Liver (tissue), 9 donors: ENCODE measurements around the gene COBL. TPM values are rescaled to one million over a fixed set of nuclear protein-coding genes. Genes with fewer than 3 reads are reported as not detected.

ENCODE experiments used
- DNase-seq: peaks from one replicate; pipeline ENCODE4 v3.0.0-alpha.2; 2017; ENCODE audit warnings: low spot score
- H3K27ac ChIP-seq, 2 donors: one replicate each; pipeline ENCODE4 v1.7.0; 2013; ENCODE audit warnings: inconsistent platforms in 2 of 2, low read length in 2 of 2, control low read depth in 1 of 2, low read depth in 1 of 2, mild to moderate bottlenecking in 1 of 2
- H3K27me3 ChIP-seq, 4 donors: one replicate each; pipeline versions ENCODE4 v1.6.1 to v1.7.0; 2013; ENCODE audit warnings: low read length in 3 of 4, inconsistent platforms in 1 of 4, mild to moderate bottlenecking in 1 of 4, moderate library complexity in 1 of 4; ENCODE audit not compliant: control insufficient read depth in 4 of 4, insufficient read depth in 4 of 4
- H3K36me3 ChIP-seq, 4 donors: one replicate each; pipeline versions ENCODE4 v1.6.1 to v1.7.0; 2013; ENCODE audit warnings: low read length in 3 of 4, mild to moderate bottlenecking in 3 of 4, low read depth in 1 of 4, moderate library complexity in 1 of 4; ENCODE audit not compliant: control insufficient read depth in 4 of 4, insufficient read depth in 3 of 4
- H3K4me1 ChIP-seq, 4 donors: one replicate each; pipeline versions ENCODE4 v1.6.1 to v1.7.0; 2013; ENCODE audit warnings: low read length in 3 of 4, mild to moderate bottlenecking in 3 of 4, moderate library complexity in 1 of 4; ENCODE audit not compliant: control insufficient read depth in 4 of 4, insufficient read depth in 4 of 4
- H3K4me3 ChIP-seq, 3 donors: one replicate each; pipeline versions ENCODE4 v1.6.1 to v1.7.0; 2013; ENCODE audit warnings: low read length in 3 of 3, control low read depth in 1 of 3, low read depth in 1 of 3, mild to moderate bottlenecking in 1 of 3
- H3K9ac ChIP-seq, 2 donors: one replicate each; pipeline ENCODE4 v1.7.0; 2013; ENCODE audit warnings: low read length in 2 of 2, mild to moderate bottlenecking in 2 of 2, moderate library complexity in 2 of 2, control low read depth in 1 of 2, low read depth in 1 of 2
- H3K9me3 ChIP-seq, 4 donors: one replicate each; pipeline versions ENCODE4 v1.6.1 to v1.7.0; 2013; ENCODE audit warnings: low read length in 3 of 4; ENCODE audit not compliant: control insufficient read depth in 4 of 4
- EGR1 ChIP-seq, 2 donors: IDR thresholded peaks; 2 replicates each; pipeline ENCODE4 v1.6.1; 2016 to 2018; ENCODE audit warnings: antibody characterized with exemption in 2 of 2, low read depth in 2 of 2
- FOXA1 ChIP-seq: IDR thresholded peaks from 2 replicates; pipeline ENCODE4 v1.6.1; 2016; ENCODE audit warnings: antibody characterized with exemption
- FOXA2 ChIP-seq: IDR thresholded peaks from 2 replicates; pipeline ENCODE4 v1.6.1; 2016; ENCODE audit warnings: antibody characterized with exemption
- GABPA ChIP-seq, 2 donors: IDR thresholded peaks in 1 of 2; conservative IDR thresholded peaks in 1 of 2; 2 replicates each; pipeline ENCODE4 v1.6.1; 2016; ENCODE audit warnings: antibody characterized with exemption in 2 of 2, mild to moderate bottlenecking in 1 of 2, moderate library complexity in 1 of 2
- HNF4A ChIP-seq, 2 donors: conservative IDR thresholded peaks; 2 replicates each; pipeline ENCODE4 v1.6.1; 2016; ENCODE audit warnings: antibody characterized with exemption in 2 of 2, mild to moderate bottlenecking in 2 of 2
- HNF4G ChIP-seq: IDR thresholded peaks from 2 replicates; pipeline ENCODE4 v1.6.1; 2016; ENCODE audit warnings: antibody characterized with exemption
- JUND ChIP-seq, 2 donors: IDR thresholded peaks; 2 replicates each; pipeline ENCODE4 v1.6.1; 2016; ENCODE audit warnings: antibody characterized with exemption in 2 of 2
- NR2F2 ChIP-seq: IDR thresholded peaks from 2 replicates; pipeline ENCODE4 v1.6.1; 2016; ENCODE audit warnings: antibody characterized with exemption
- RAD21 ChIP-seq, 2 donors: IDR thresholded peaks; 2 replicates each; pipeline ENCODE4 v1.6.1; 2016; ENCODE audit warnings: antibody characterized with exemption in 2 of 2, mild to moderate bottlenecking in 2 of 2
- RXRA ChIP-seq, 2 donors: IDR thresholded peaks; 2 replicates each; pipeline ENCODE4 v1.6.1; 2017 to 2018; ENCODE audit warnings: antibody characterized with exemption in 2 of 2, mild to moderate bottlenecking in 1 of 2
- SP1 ChIP-seq: IDR thresholded peaks from 2 replicates; pipeline ENCODE4 v1.6.1; 2018; ENCODE audit warnings: antibody characterized with exemption, mild to moderate bottlenecking
- TAF1 ChIP-seq: conservative IDR thresholded peaks from 2 replicates; pipeline ENCODE4 v1.6.1; 2016; ENCODE audit warnings: antibody characterized with exemption, mild to moderate bottlenecking
- YY1 ChIP-seq: IDR thresholded peaks from 2 replicates; pipeline ENCODE4 v1.6.1; 2016; ENCODE audit warnings: antibody characterized with exemption, mild to moderate bottlenecking
- WGBS: extraction: QIAGEN DNeasy Blood & Tissue Kit; methylation state at CpG from one replicate; pipeline ENCODE4 v1.1.7; 2013; 5-methylcytosine and 5-hydroxymethylcytosine counted together
- polyA plus RNA-seq, 2 donors: library from polyadenylated mRNA; stranded (reverse) in 1 of 2; unstranded in 1 of 2; fragments of 200-250 nt in 1 of 2; fragments of >200 nt in 1 of 2; fragmentation: Nextera tagmentation in 1 of 2; extraction: Ambion mirVana in 1 of 2; gene quantifications; one replicate each; pipeline versions ENCODE4 v1.2.1 to v1.2.3, GENCODE V29; 2013 to 2015
- total RNA-seq, 2 donors: library from RNA; depleted of rRNA; stranded (reverse); fragments of >200 nt; gene quantifications; one replicate each; pipeline ENCODE4 v1.2.3, GENCODE V29; 2014
- TF ChIP-seq, protein P1 (sequence below): IDR thresholded peaks from 2 replicates; pipeline ENCODE4 v1.6.1; 2016; ENCODE audit warnings: antibody characterized with exemption
- TF ChIP-seq, protein P2 (sequence below): IDR thresholded peaks from 2 replicates; pipeline ENCODE4 v1.6.1; 2016; ENCODE audit warnings: antibody characterized with exemption
- TF ChIP-seq, protein P3 (sequence below): IDR thresholded peaks from 2 replicates; pipeline ENCODE4 v1.6.1; 2016; ENCODE audit warnings: antibody characterized with exemption
- TF ChIP-seq, protein P4 (sequence below): fragments of 150-350 bp; IDR thresholded peaks from 2 replicates; pipeline ENCODE4 v1.5.1; 2017; ENCODE audit warnings: improper control_type of control experiment, low read depth, low read length; ENCODE audit not compliant: missing input control
- TF ChIP-seq, protein P5 (sequence below): IDR thresholded peaks from 2 replicates; pipeline ENCODE4 v1.6.1; 2016; ENCODE audit warnings: antibody characterized with exemption, mild to moderate bottlenecking
- donor health status: healthy.
- donor health status: healthy.
- donor health status: healthy.
- donor health status: healthy.
- donor health status: healthy.

The COBL gene
- total and polyA plus RNA-seq, 4 donors = 5.8 to 18.7 (median 10.7) TPM

DNA sequence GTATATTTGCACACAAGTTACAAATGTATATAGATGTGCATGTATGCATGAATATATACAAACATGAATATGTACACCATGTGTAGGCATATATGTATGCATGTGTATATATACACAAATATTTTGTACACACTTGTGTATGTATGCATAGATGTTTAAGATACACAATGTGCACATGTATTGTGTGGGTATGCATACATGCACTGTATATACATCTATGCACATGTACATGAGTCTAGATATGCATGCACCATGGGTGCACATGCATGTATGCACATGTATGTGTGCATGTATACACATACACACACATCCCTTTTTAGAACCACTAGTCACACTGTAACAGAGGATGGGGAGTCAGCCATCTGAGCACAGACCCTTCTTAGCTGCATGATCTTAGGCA lies 249.4 kb downstream of the COBL start:
- H3K9me3 ChIP-seq = no peaks in the 10 kb centered on the region
- peaks cover 0 to 6% (median under 1%) of the 10 kb centered on the region in 4 donors for H3K36me3 ChIP-seq
- no peak overlapping the region for H3K9ac ChIP-seq
- H3K27ac ChIP-seq = no peak overlapping the region
- H3K4me1 ChIP-seq = peaks cover 2 to 13% (median 7%) of the 10 kb centered on the region in 4 donors
- H3K4me3 ChIP-seq = no peak overlapping the region
- no peak for DNase-seq
- TF ChIP-seq, protein P1, sequence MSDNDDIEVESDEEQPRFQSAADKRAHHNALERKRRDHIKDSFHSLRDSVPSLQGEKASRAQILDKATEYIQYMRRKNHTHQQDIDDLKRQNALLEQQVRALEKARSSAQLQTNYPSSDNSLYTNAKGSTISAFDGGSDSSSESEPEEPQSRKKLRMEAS = no peak
- TF ChIP-seq, protein P2, sequence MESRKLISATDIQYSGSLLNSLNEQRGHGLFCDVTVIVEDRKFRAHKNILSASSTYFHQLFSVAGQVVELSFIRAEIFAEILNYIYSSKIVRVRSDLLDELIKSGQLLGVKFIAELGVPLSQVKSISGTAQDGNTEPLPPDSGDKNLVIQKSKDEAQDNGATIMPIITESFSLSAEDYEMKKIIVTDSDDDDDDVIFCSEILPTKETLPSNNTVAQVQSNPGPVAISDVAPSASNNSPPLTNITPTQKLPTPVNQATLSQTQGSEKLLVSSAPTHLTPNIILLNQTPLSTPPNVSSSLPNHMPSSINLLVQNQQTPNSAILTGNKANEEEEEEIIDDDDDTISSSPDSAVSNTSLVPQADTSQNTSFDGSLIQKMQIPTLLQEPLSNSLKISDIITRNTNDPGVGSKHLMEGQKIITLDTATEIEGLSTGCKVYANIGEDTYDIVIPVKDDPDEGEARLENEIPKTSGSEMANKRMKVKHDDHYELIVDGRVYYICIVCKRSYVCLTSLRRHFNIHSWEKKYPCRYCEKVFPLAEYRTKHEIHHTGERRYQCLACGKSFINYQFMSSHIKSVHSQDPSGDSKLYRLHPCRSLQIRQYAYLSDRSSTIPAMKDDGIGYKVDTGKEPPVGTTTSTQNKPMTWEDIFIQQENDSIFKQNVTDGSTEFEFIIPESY = no peak
- no peak for TF ChIP-seq TAF1
- no peak for TF ChIP-seq SP1
- TF ChIP-seq HNF4A (conservative IDR thresholded peaks at IDR 0.05) = no peak
- TF ChIP-seq, protein P3, sequence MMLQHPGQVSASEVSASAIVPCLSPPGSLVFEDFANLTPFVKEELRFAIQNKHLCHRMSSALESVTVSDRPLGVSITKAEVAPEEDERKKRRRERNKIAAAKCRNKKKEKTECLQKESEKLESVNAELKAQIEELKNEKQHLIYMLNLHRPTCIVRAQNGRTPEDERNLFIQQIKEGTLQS = no peak
- TF ChIP-seq FOXA1 = no peak
- TF ChIP-seq, protein P4, sequence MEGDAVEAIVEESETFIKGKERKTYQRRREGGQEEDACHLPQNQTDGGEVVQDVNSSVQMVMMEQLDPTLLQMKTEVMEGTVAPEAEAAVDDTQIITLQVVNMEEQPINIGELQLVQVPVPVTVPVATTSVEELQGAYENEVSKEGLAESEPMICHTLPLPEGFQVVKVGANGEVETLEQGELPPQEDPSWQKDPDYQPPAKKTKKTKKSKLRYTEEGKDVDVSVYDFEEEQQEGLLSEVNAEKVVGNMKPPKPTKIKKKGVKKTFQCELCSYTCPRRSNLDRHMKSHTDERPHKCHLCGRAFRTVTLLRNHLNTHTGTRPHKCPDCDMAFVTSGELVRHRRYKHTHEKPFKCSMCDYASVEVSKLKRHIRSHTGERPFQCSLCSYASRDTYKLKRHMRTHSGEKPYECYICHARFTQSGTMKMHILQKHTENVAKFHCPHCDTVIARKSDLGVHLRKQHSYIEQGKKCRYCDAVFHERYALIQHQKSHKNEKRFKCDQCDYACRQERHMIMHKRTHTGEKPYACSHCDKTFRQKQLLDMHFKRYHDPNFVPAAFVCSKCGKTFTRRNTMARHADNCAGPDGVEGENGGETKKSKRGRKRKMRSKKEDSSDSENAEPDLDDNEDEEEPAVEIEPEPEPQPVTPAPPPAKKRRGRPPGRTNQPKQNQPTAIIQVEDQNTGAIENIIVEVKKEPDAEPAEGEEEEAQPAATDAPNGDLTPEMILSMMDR = no peak
- no peak for TF ChIP-seq HNF4G
- TF ChIP-seq JUND (IDR thresholded peaks at IDR 0.05) = no peak
- TF ChIP-seq RAD21 (IDR thresholded peaks at IDR 0.05) = no peak
- TF ChIP-seq RXRA (IDR thresholded peaks at IDR 0.05) = no peak
- no peak for TF ChIP-seq FOXA2
- TF ChIP-seq GABPA (IDR thresholded peaks at IDR 0.05 in 1 of 2, conservative IDR thresholded peaks at IDR 0.05 in 1 of 2) = no peak
- TF ChIP-seq NR2F2 = no peak
- no peaks in the 10 kb centered on the region for H3K27me3 ChIP-seq

DNA sequence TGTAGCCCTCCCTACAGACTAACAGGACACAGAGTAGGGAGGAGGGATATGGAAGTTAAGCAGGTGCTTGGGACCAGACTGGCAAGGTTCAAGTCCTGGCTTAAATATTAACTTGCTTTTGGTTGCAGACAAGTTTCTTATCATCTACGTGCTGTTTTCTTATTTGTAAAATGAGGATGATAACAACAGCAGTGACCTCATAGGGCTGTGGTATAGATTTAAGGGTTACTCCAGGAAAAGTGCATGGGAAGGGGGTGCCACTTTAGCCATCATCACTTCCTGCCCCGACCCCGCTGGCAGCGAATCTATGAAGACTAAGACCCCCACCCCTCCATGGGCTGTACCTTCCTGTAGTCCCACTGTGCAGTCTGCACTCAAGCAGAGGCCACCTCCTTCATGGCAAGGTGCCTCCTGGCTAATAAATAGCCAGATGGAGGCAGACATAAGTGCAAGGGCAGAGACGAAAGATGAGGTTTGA lies 250.2 kb downstream of the COBL start:
- H3K36me3 ChIP-seq = peaks cover 0 to 6% (median 2%) of the 10 kb centered on the region in 4 donors
- no peaks in the 10 kb centered on the region for H3K9me3 ChIP-seq
- peaks cover 2 to 13% (median 7%) of the 10 kb centered on the region in 4 donors for H3K4me1 ChIP-seq
- H3K27me3 ChIP-seq = no peaks in the 10 kb centered on the region
- H3K9ac ChIP-seq = no peak overlapping the region
- no peak overlapping the region for H3K4me3 ChIP-seq
- DNase-seq = no peak
- 57% methylated on average over 5 of the region's 5 CpGs for WGBS
- no peak overlapping the region for H3K27ac ChIP-seq
- TF ChIP-seq TAF1 (no peak), EGR1 (IDR thresholded peaks at IDR 0.05; ENCODE audit: low read depth in 2 of 2) (no peak), RAD21 (IDR thresholded peaks at IDR 0.05) (no peak), RXRA (IDR thresholded peaks at IDR 0.05) (no peak), GABPA (IDR thresholded peaks at IDR 0.05 in 1 of 2, conservative IDR thresholded peaks at IDR 0.05 in 1 of 2) (no peak), YY1 (no peak), FOXA1 (no peak), HNF4G (no peak), JUND (IDR thresholded peaks at IDR 0.05) (no peak), SP1 (no peak), NR2F2 (no peak), FOXA2 (no peak)
- TF ChIP-seq, protein P4 = no peak
- TF ChIP-seq, protein P2 = no peak
- TF ChIP-seq, protein P1 = no peak
- TF ChIP-seq, protein P3 = no peak
- TF ChIP-seq, protein P5, sequence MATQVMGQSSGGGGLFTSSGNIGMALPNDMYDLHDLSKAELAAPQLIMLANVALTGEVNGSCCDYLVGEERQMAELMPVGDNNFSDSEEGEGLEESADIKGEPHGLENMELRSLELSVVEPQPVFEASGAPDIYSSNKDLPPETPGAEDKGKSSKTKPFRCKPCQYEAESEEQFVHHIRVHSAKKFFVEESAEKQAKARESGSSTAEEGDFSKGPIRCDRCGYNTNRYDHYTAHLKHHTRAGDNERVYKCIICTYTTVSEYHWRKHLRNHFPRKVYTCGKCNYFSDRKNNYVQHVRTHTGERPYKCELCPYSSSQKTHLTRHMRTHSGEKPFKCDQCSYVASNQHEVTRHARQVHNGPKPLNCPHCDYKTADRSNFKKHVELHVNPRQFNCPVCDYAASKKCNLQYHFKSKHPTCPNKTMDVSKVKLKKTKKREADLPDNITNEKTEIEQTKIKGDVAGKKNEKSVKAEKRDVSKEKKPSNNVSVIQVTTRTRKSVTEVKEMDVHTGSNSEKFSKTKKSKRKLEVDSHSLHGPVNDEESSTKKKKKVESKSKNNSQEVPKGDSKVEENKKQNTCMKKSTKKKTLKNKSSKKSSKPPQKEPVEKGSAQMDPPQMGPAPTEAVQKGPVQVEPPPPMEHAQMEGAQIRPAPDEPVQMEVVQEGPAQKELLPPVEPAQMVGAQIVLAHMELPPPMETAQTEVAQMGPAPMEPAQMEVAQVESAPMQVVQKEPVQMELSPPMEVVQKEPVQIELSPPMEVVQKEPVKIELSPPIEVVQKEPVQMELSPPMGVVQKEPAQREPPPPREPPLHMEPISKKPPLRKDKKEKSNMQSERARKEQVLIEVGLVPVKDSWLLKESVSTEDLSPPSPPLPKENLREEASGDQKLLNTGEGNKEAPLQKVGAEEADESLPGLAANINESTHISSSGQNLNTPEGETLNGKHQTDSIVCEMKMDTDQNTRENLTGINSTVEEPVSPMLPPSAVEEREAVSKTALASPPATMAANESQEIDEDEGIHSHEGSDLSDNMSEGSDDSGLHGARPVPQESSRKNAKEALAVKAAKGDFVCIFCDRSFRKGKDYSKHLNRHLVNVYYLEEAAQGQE = no peak
